Measurements from ENCODE around the gene ADAMTSL1.

Gene ADAMTSL1

GRCh38 chr9:18799428-18799827 is 325.5 kb downstream of the ADAMTSL1 start:
- Histone ChIP-seq H3K9me3 (ENCODE audit: control insufficient read depth, low read length) (no peaks in the 10 kb centered on the region), H3K4me3 (ENCODE audit: low read length) (no peak overlapping the region), H3K4me1 (ENCODE audit: control insufficient read depth, insufficient read depth, low read length) (peaks cover 21% of the 10 kb centered on the region), H3K36me3 (ENCODE audit: control insufficient read depth, insufficient read depth, low read length, severe bottlenecking) (no peaks in the 10 kb centered on the region), H3K27me3 (replicated peaks; ENCODE audit: control insufficient read depth, insufficient read depth, low read length) (no peaks in the 10 kb centered on the region), H3K9ac (ENCODE audit: low read length) (no peak overlapping the region)
- peak; percentile 17 for DNase-seq (ENCODE audit: low read depth)

GRCh38 chr9:18800579-18800978 is 326.6 kb downstream of the ADAMTSL1 start:
- no peak overlapping the region for H3K9ac ChIP-seq (ENCODE audit: low read length)
- no peak overlapping the region for H3K4me3 ChIP-seq (ENCODE audit: low read length)
- H3K27me3 ChIP-seq (replicated peaks; ENCODE audit: control insufficient read depth, insufficient read depth, low read length), result no peaks in the 10 kb centered on the region
- no peaks in the 10 kb centered on the region for H3K9me3 ChIP-seq (ENCODE audit: control insufficient read depth, low read length)
- H3K4me1 ChIP-seq (ENCODE audit: control insufficient read depth, insufficient read depth, low read length), result peaks cover 21% of the 10 kb centered on the region
- H3K36me3 ChIP-seq (ENCODE audit: control insufficient read depth, insufficient read depth, low read length, severe bottlenecking), result no peaks in the 10 kb centered on the region
- no peak for DNase-seq (ENCODE audit: low read depth)

- no peaks in the 10 kb centered on the region for H3K27me3 ChIP-seq (replicated peaks; ENCODE audit: control insufficient read depth, insufficient read depth, low read length)
- no peaks in the 10 kb centered on the region for H3K9me3 ChIP-seq (ENCODE audit: control insufficient read depth, low read length)
- DNase-seq (ENCODE audit: low read depth), result no peak
- H3K4me3 ChIP-seq (ENCODE audit: low read length), result no peak overlapping the region
- no peaks in the 10 kb centered on the region for H3K36me3 ChIP-seq (ENCODE audit: control insufficient read depth, insufficient read depth, low read length, severe bottlenecking)
- no peak overlapping the region for H3K9ac ChIP-seq (ENCODE audit: low read length)
- no peaks in the 10 kb centered on the region for H3K4me1 ChIP-seq (ENCODE audit: control insufficient read depth, insufficient read depth, low read length)
Observed at GRCh38 chr9:18805386-18805785, 331.4 kb downstream of the ADAMTSL1 start.

- DNase-seq (ENCODE audit: low read depth), result no peak
- Histone ChIP-seq H3K9ac (ENCODE audit: low read length) (no peak overlapping the region), H3K9me3 (ENCODE audit: control insufficient read depth, low read length) (no peaks in the 10 kb centered on the region), H3K4me3 (ENCODE audit: low read length) (no peak overlapping the region), H3K27me3 (replicated peaks; ENCODE audit: control insufficient read depth, insufficient read depth, low read length) (no peaks in the 10 kb centered on the region), H3K36me3 (ENCODE audit: control insufficient read depth, insufficient read depth, low read length, severe bottlenecking) (no peaks in the 10 kb centered on the region), H3K4me1 (ENCODE audit: control insufficient read depth, insufficient read depth, low read length) (no peaks in the 10 kb centered on the region)
Observed at GRCh38 chr9:18806232-18807080, 332.5 kb downstream of the ADAMTSL1 start.

GRCh38 chr9:18810581-18810980 is 336.6 kb downstream of the ADAMTSL1 start:
- no peak for DNase-seq (ENCODE audit: low read depth)
- H3K4me1 ChIP-seq (ENCODE audit: control insufficient read depth, insufficient read depth, low read length), result no peaks in the 10 kb centered on the region
- H3K4me3 ChIP-seq (ENCODE audit: low read length), result no peak overlapping the region
- H3K36me3 ChIP-seq (ENCODE audit: control insufficient read depth, insufficient read depth, low read length, severe bottlenecking), result no peaks in the 10 kb centered on the region
- H3K9me3 ChIP-seq (ENCODE audit: control insufficient read depth, low read length), result peaks cover 7% of the 10 kb centered on the region
- H3K27me3 ChIP-seq (replicated peaks; ENCODE audit: control insufficient read depth, insufficient read depth, low read length), result no peaks in the 10 kb centered on the region
- H3K9ac ChIP-seq (ENCODE audit: low read length), result no peak overlapping the region

- Histone ChIP-seq H3K36me3 (ENCODE audit: control insufficient read depth, insufficient read depth, low read length, severe bottlenecking) (no peaks in the 10 kb centered on the region), H3K9me3 (ENCODE audit: control insufficient read depth, low read length) (peaks cover 7% of the 10 kb centered on the region), H3K4me1 (ENCODE audit: control insufficient read depth, insufficient read depth, low read length) (no peaks in the 10 kb centered on the region), H3K4me3 (ENCODE audit: low read length) (no peak overlapping the region), H3K9ac (ENCODE audit: low read length) (no peak overlapping the region), H3K27me3 (replicated peaks; ENCODE audit: control insufficient read depth, insufficient read depth, low read length) (no peaks in the 10 kb centered on the region)
- DNase-seq (ENCODE audit: low read depth), result no peak
Observed at GRCh38 chr9:18811171-18811570, 337.2 kb downstream of the ADAMTSL1 start.

GRCh38 chr9:18819418-18819817 is 345.5 kb downstream of the ADAMTSL1 start:
- Histone ChIP-seq H3K4me3 (ENCODE audit: low read length) (no peak overlapping the region), H3K9me3 (ENCODE audit: control insufficient read depth, low read length) (no peaks in the 10 kb centered on the region)
- DNase-seq (ENCODE audit: low read depth), result no peak

GRCh38 chr9:18820566-18821095 is 346.7 kb downstream of the ADAMTSL1 start:
- H3K9me3 ChIP-seq (ENCODE audit: control insufficient read depth, low read length), result no peaks in the 10 kb centered on the region
- DNase-seq (ENCODE audit: low read depth), result no peak
- peaks cover 19% of the 10 kb centered on the region for H3K36me3 ChIP-seq (ENCODE audit: control insufficient read depth, insufficient read depth, low read length, severe bottlenecking)
- H3K9ac ChIP-seq (ENCODE audit: low read length), result no peak overlapping the region
- H3K27me3 ChIP-seq (replicated peaks; ENCODE audit: control insufficient read depth, insufficient read depth, low read length), result no peaks in the 10 kb centered on the region
- no peak overlapping the region for H3K4me3 ChIP-seq (ENCODE audit: low read length)
- H3K4me1 ChIP-seq (ENCODE audit: control insufficient read depth, insufficient read depth, low read length), result peaks cover 11% of the 10 kb centered on the region

More at GRCh38 chr9:18819418-18819817, 345.5 kb downstream of the ADAMTSL1 start:
- peaks cover 19% of the 10 kb centered on the region for H3K36me3 ChIP-seq (ENCODE audit: control insufficient read depth, insufficient read depth, low read length, severe bottlenecking)
- peaks cover 2% of the 10 kb centered on the region for H3K4me1 ChIP-seq (ENCODE audit: control insufficient read depth, insufficient read depth, low read length)
- H3K9ac ChIP-seq (ENCODE audit: low read length), result no peak overlapping the region
- H3K27me3 ChIP-seq (replicated peaks; ENCODE audit: control insufficient read depth, insufficient read depth, low read length), result no peaks in the 10 kb centered on the region

GRCh38 chr9:18821788-18822187 is 347.8 kb downstream of the ADAMTSL1 start:
- Histone ChIP-seq H3K27me3 (replicated peaks; ENCODE audit: control insufficient read depth, insufficient read depth, low read length) (no peaks in the 10 kb centered on the region), H3K9me3 (ENCODE audit: control insufficient read depth, low read length) (no peaks in the 10 kb centered on the region), H3K9ac (ENCODE audit: low read length) (no peak overlapping the region), H3K4me1 (ENCODE audit: control insufficient read depth, insufficient read depth, low read length) (peaks cover 11% of the 10 kb centered on the region), H3K4me3 (ENCODE audit: low read length) (no peak overlapping the region), H3K36me3 (ENCODE audit: control insufficient read depth, insufficient read depth, low read length, severe bottlenecking) (peaks cover 22% of the 10 kb centered on the region)
- DNase-seq (ENCODE audit: low read depth), result no peak

- peaks cover 11% of the 10 kb centered on the region for H3K4me1 ChIP-seq (ENCODE audit: control insufficient read depth, insufficient read depth, low read length)
- no peaks in the 10 kb centered on the region for H3K27me3 ChIP-seq (replicated peaks; ENCODE audit: control insufficient read depth, insufficient read depth, low read length)
- H3K4me3 ChIP-seq (ENCODE audit: low read length), result no peak overlapping the region
- peaks cover 19% of the 10 kb centered on the region for H3K36me3 ChIP-seq (ENCODE audit: control insufficient read depth, insufficient read depth, low read length, severe bottlenecking)
- no peak overlapping the region for H3K9ac ChIP-seq (ENCODE audit: low read length)
- no peak for DNase-seq (ENCODE audit: low read depth)
- H3K9me3 ChIP-seq (ENCODE audit: control insufficient read depth, low read length), result no peaks in the 10 kb centered on the region
Observed at GRCh38 chr9:18822850-18823249, 348.9 kb downstream of the ADAMTSL1 start.

- peaks cover 11% of the 10 kb centered on the region for H3K4me1 ChIP-seq (ENCODE audit: control insufficient read depth, insufficient read depth, low read length)
- H3K9ac ChIP-seq (ENCODE audit: low read length), result no peak overlapping the region
- H3K27me3 ChIP-seq (replicated peaks; ENCODE audit: control insufficient read depth, insufficient read depth, low read length), result no peaks in the 10 kb centered on the region
- peaks cover 13% of the 10 kb centered on the region for H3K36me3 ChIP-seq (ENCODE audit: control insufficient read depth, insufficient read depth, low read length, severe bottlenecking)
- H3K9me3 ChIP-seq (ENCODE audit: control insufficient read depth, low read length), result no peaks in the 10 kb centered on the region
- peak; percentile 14 for DNase-seq (ENCODE audit: low read depth)
- no peak overlapping the region for H3K4me3 ChIP-seq (ENCODE audit: low read length)
Observed at GRCh38 chr9:18824095-18824666, 350.2 kb downstream of the ADAMTSL1 start.
